Mucosa of rectum (tissue), 2 donors: ENCODE data around the gene HSPA4L.

Experiments used
- H3K27ac ChIP-seq, 2 donors: one replicate each; pipeline ENCODE4 v1.7.0; 2013; ENCODE audit warnings: inconsistent platforms in 2 of 2, low read depth in 2 of 2, low read length in 2 of 2
- H3K27me3 ChIP-seq, 2 donors: one replicate each; pipeline ENCODE4 v1.7.0; 2013; ENCODE audit warnings: low read length in 2 of 2; ENCODE audit not compliant: control insufficient read depth in 2 of 2, insufficient read depth in 2 of 2
- H3K36me3 ChIP-seq, 2 donors: one replicate each; pipeline ENCODE4 v1.7.0; 2013; ENCODE audit warnings: low read length in 2 of 2; ENCODE audit not compliant: control insufficient read depth in 2 of 2, insufficient read depth in 2 of 2
- H3K4me1 ChIP-seq, 2 donors: one replicate each; pipeline ENCODE4 v1.7.0; 2013; ENCODE audit warnings: low read length in 2 of 2, mild to moderate bottlenecking in 1 of 2; ENCODE audit not compliant: control insufficient read depth in 2 of 2, insufficient read depth in 2 of 2
- H3K4me3 ChIP-seq, 2 donors: one replicate each; pipeline ENCODE4 v1.7.0; 2013; ENCODE audit warnings: low read length in 2 of 2
- H3K9ac ChIP-seq, 2 donors: one replicate each; pipeline ENCODE4 v1.7.0; 2013; ENCODE audit warnings: low read length in 2 of 2, low read depth in 1 of 2, mild to moderate bottlenecking in 1 of 2
- H3K9me3 ChIP-seq, 2 donors: one replicate each; pipeline ENCODE4 v1.7.0; 2013; ENCODE audit warnings: low read length in 2 of 2; ENCODE audit not compliant: control insufficient read depth in 2 of 2
- donor health status: healthy.
- donor health status: Normal muscosa, but diverticular disease.

HSPA4L gene

GRCh38 chr4:127856813-127857447 lies 74.8 kb downstream of the HSPA4L start:
- peaks cover 0 to 3% of the 10 kb centered on the region in 2 donors for H3K9me3 ChIP-seq
- no peak overlapping the region for H3K4me3 ChIP-seq
- H3K9ac ChIP-seq: no peak overlapping the region
- H3K27ac ChIP-seq: no peak overlapping the region
- H3K4me1 ChIP-seq: no peaks in the 10 kb centered on the region
- H3K36me3 ChIP-seq: no peaks in the 10 kb centered on the region
- no peaks in the 10 kb centered on the region for H3K27me3 ChIP-seq

- no peak overlapping the region for H3K9ac ChIP-seq
- no peak overlapping the region for H3K4me3 ChIP-seq
- no peaks in the 10 kb centered on the region for H3K4me1 ChIP-seq
- peaks cover 0 to 3% of the 10 kb centered on the region in 2 donors for H3K9me3 ChIP-seq
- no peaks in the 10 kb centered on the region for H3K36me3 ChIP-seq
- no peak overlapping the region for H3K27ac ChIP-seq
- H3K27me3 ChIP-seq: no peaks in the 10 kb centered on the region
Measured at GRCh38 chr4:127857641-127858040, 75.5 kb downstream of the HSPA4L start.

DNA sequence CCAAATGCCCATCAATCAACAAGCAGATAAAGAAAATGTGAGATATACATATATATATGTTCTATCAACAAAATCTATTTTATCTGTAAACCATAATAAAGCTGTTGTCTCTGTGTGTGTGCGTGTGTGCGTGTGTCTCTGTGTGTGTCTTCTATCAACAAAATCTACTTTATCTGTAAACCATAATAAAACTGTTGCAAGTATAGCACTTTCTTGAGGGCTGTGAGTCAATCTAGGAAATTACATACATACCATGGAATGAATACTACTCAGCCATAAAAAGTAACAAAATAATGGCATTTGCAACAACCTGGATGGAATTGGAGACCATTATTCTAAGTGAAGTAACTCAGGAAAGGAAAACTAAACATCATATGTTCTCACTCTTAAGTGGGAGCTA lies 86.1 kb downstream of the HSPA4L start:
- Histone ChIP-seq H3K4me3 (no peak overlapping the region), H3K36me3 (no peaks in the 10 kb centered on the region), H3K9me3 (no peaks in the 10 kb centered on the region), H3K4me1 (no peaks in the 10 kb centered on the region), H3K9ac (no peak overlapping the region), H3K27me3 (no peaks in the 10 kb centered on the region), H3K27ac (no peak overlapping the region)

DNA sequence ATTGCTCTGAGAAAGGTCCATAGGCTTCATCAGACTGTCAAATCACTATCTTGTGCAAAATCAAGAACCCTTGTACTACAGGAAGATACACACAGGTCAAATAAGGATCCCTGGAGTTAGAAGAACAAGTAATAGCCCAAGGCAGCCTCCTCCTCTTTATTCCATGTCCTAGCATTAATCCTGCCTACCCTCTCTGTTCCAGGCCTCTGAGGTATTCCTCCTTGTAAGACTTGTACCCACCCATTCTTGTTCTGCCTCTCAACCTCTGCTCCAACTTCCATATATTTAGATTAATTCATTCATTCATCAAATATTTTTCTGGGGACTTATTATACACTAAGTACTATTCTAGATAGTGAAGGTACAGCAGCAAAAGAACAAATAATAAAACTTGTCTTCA lies 88.2 kb downstream of the HSPA4L start:
- Histone ChIP-seq H3K9me3 (no peaks in the 10 kb centered on the region), H3K9ac (no peak overlapping the region), H3K4me3 (no peak overlapping the region), H3K27ac (no peak overlapping the region), H3K27me3 (no peaks in the 10 kb centered on the region), H3K4me1 (no peaks in the 10 kb centered on the region), H3K36me3 (no peaks in the 10 kb centered on the region)

GRCh38 chr4:127870688-127871087 lies 88.6 kb downstream of the HSPA4L start:
- Histone ChIP-seq H3K27ac (no peak overlapping the region), H3K27me3 (no peaks in the 10 kb centered on the region)

GRCh38 chr4:127875791-127876190 lies 93.7 kb downstream of the HSPA4L start:
- H3K27ac ChIP-seq: no peak overlapping the region
- H3K36me3 ChIP-seq: no peaks in the 10 kb centered on the region
- H3K27me3 ChIP-seq: no peaks in the 10 kb centered on the region
- no peaks in the 10 kb centered on the region for H3K9me3 ChIP-seq
- H3K4me1 ChIP-seq: peaks cover 0 to 3% of the 10 kb centered on the region in 2 donors
- no peak overlapping the region for H3K9ac ChIP-seq
- no peak overlapping the region for H3K4me3 ChIP-seq

More at GRCh38 chr4:127870688-127871087, 88.6 kb downstream of the HSPA4L start:
- H3K9ac ChIP-seq: no peak overlapping the region
- H3K4me1 ChIP-seq: no peaks in the 10 kb centered on the region
- no peak overlapping the region for H3K4me3 ChIP-seq
- no peaks in the 10 kb centered on the region for H3K36me3 ChIP-seq
- no peaks in the 10 kb centered on the region for H3K9me3 ChIP-seq

- Histone ChIP-seq H3K27ac (peak within 1 kb of the TSS; percentile 83 to 88), H3K9ac (peak within 1 kb of the TSS; percentile 69 to 82), H3K4me1 (peaks cover 0 to 8% of the 10 kb centered on the region in 2 donors), H3K36me3 (peaks cover 3 to 4% of the 10 kb centered on the region in 2 donors), H3K9me3 (no peaks in the 10 kb centered on the region), H3K4me3 (peak within 1 kb of the TSS; percentile 85 to 95), H3K27me3 (no peaks in the 10 kb centered on the region)
Measured at GRCh38 chr4:127880763-127881562, 98.8 kb downstream of the HSPA4L start, which contains the start of gene PLK4. TSS of gene PLK4 (plus strand) at chr4:127880893. CDS start at chr4:127881135, 242 bp downstream.

GRCh38 chr4:127881563-127881864 lies 99.4 kb downstream of the HSPA4L start:
- H3K27ac ChIP-seq: peak overlapping the region; percentile 83 to 88
- no peaks in the 10 kb centered on the region for H3K27me3 ChIP-seq
- peak overlapping the region; percentile 85 to 95 for H3K4me3 ChIP-seq
- peaks cover 0 to 8% of the 10 kb centered on the region in 2 donors for H3K4me1 ChIP-seq
- H3K9ac ChIP-seq: peak overlapping the region; percentile 63 to 82
- H3K9me3 ChIP-seq: no peaks in the 10 kb centered on the region
- H3K36me3 ChIP-seq: peaks cover 4 to 7% of the 10 kb centered on the region in 2 donors

GRCh38 chr4:127888559-127888958 lies 106.4 kb downstream of the HSPA4L start:
- Histone ChIP-seq H3K27ac (no peak overlapping the region), H3K9ac (no peak overlapping the region), H3K9me3 (no peaks in the 10 kb centered on the region), H3K36me3 (peaks cover 4 to 7% of the 10 kb centered on the region in 2 donors), H3K4me3 (no peak overlapping the region), H3K4me1 (no peaks in the 10 kb centered on the region), H3K27me3 (no peaks in the 10 kb centered on the region)

- H3K36me3 ChIP-seq: peaks cover 4 to 7% of the 10 kb centered on the region in 2 donors
- H3K27ac ChIP-seq: no peak overlapping the region
- no peak overlapping the region for H3K4me3 ChIP-seq
- H3K27me3 ChIP-seq: no peaks in the 10 kb centered on the region
- no peak overlapping the region for H3K9ac ChIP-seq
- no peaks in the 10 kb centered on the region for H3K9me3 ChIP-seq
- no peaks in the 10 kb centered on the region for H3K4me1 ChIP-seq
Measured at GRCh38 chr4:127889903-127890302, 107.8 kb downstream of the HSPA4L start.
